ENCODE measurements around the gene ZC3H12D. TPM values are rescaled to one million over a fixed set of nuclear protein-coding genes. Genes with fewer than 3 reads are reported as not detected.

Gene ZC3H12D
- total and polyA plus RNA-seq, 2 of the 8 experiments (the other 6 are each of a cell fraction or from before 2014, with no cell fraction given) = 0.05 to 0.07 TPM

- no peak overlapping the region for H3K18ac ChIP-seq (ENCODE audit: extremely low read depth, low read length)
- H4K91ac ChIP-seq (replicated peaks; ENCODE audit: insufficient read length, low read length) = no peak overlapping the region
- no peak for DNase-seq (ENCODE audit: low read depth in 1 of 2, low spot score in 2 of 2)
- no peaks in the 10 kb centered on the region for H3K9me3 ChIP-seq (ENCODE audit: insufficient read depth in 2 of 2, low read depth in 1 of 2, low read length in 1 of 2)
- no peak overlapping the region for H3K14ac ChIP-seq (ENCODE audit: insufficient read length)
- WGBS, 2 experiments (ENCODE audit: extremely low coverage in 1 of 2, insufficient coverage in 1 of 2, insufficient read length in 1 of 2, insufficient replicate concordance in 2 of 2, low coverage in 1 of 2, low lambda C conversion rate in 2 of 2, missing lambda C conversion rate in 1 of 2) = 77% methylated on average over 2 of the region's 2 CpGs; no CpG with 5 or more reads in 1 of the 2 experiments
- no peak overlapping the region for H3K4me3 ChIP-seq (ENCODE audit: extremely low read depth in 1 of 4, insufficient read depth in 2 of 4, low read depth in 3 of 4, low read length in 4 of 4)
- TF ChIP-seq TAF1 (IDR thresholded peaks at IDR 0.05; ENCODE audit: low read depth, low read length) = no peak
- peak; percentile 87 for TF ChIP-seq CEBPB (IDR thresholded peaks at IDR 0.05; ENCODE audit: low read depth, low read length)
- H3K79me2 ChIP-seq (ENCODE audit: control insufficient read depth in 1 of 2, insufficient read depth in 2 of 2, low read length in 2 of 2) = no peaks in the 10 kb centered on the region
- H2BK12ac ChIP-seq (ENCODE audit: low read depth, low read length) = no peak overlapping the region
- no peaks in the 10 kb centered on the region for H3K27me3 ChIP-seq (replicated peaks in 1 of 4; ENCODE audit: control insufficient read depth in 3 of 4, extremely low read depth in 1 of 4, insufficient read depth in 3 of 4, low read length in 3 of 4)
- H3K27ac ChIP-seq (ENCODE audit: low read depth, low read length) = no peak overlapping the region
- no peak overlapping the region for H4K5ac ChIP-seq (ENCODE audit: insufficient read length, low read depth, low read length)
- H3K23me2 ChIP-seq (ENCODE audit: low read depth, low read length) = no peaks in the 10 kb centered on the region
- no peaks in the 10 kb centered on the region for H3K79me1 ChIP-seq (ENCODE audit: low read depth, low read length)
- no peak overlapping the region for H2BK20ac ChIP-seq (ENCODE audit: low read length)
- CTCF ChIA-PET (ENCODE audit: partially characterized antibody) = interaction anchor here (1.0 to 1.8 kb wide), 3 partner anchors 12 to 23 kb away, joined by 3 to 7 read pairs (median 4); no protein-coding TSS in a partner anchor
- H3K4me1 ChIP-seq (replicated peaks in 1 of 4; ENCODE audit: control insufficient read depth in 3 of 4, insufficient read depth in 4 of 4, low read length in 3 of 4) = no peaks in the 10 kb centered on the region
- H3K4me2 ChIP-seq (ENCODE audit: insufficient read depth in 1 of 2, low read depth in 2 of 2, low read length in 2 of 2) = no peak overlapping the region
- no peak overlapping the region for H2AK5ac ChIP-seq (ENCODE audit: low read depth, low read length)
- H2BK120ac ChIP-seq (replicated peaks; ENCODE audit: low read depth, low read length) = no peak overlapping the region
- no peak for FAIRE-seq
- H3K56ac ChIP-seq (replicated peaks; ENCODE audit: insufficient read length, low read depth, low read length) = no peak overlapping the region
- no peak overlapping the region for H2BK15ac ChIP-seq (ENCODE audit: low read length)
- no peak overlapping the region for H3K4ac ChIP-seq (replicated peaks; ENCODE audit: insufficient read length, low read depth, low read length)
- H3K9ac ChIP-seq (replicated peaks in 1 of 4; ENCODE audit: extremely low read depth in 1 of 4, low read depth in 3 of 4, low read length in 3 of 4) = no peak overlapping the region
- H2AFZ ChIP-seq (ENCODE audit: low read length) = no peak overlapping the region
- H4K20me1 ChIP-seq (replicated peaks in 1 of 2; ENCODE audit: control insufficient read depth in 1 of 2, insufficient read depth in 2 of 2, low read length in 2 of 2) = no peaks in the 10 kb centered on the region
- H4K8ac ChIP-seq (ENCODE audit: extremely low read depth, insufficient read depth, low read length) = no peak overlapping the region
- POLR2A ChIA-PET (ENCODE audit: partially characterized antibody) = interaction anchor here (0.8 kb wide), 1 partner anchor 12 kb away, joined by 3 read pairs; no protein-coding TSS in a partner anchor
- no peak overlapping the region for H2BK5ac ChIP-seq (ENCODE audit: low read depth, low read length)
- H3K36me3 ChIP-seq (ENCODE audit: control insufficient read depth in 2 of 4, insufficient read depth in 4 of 4, low read length in 3 of 4) = peaks cover 0 to 10% (median 0%) of the 10 kb centered on the region in 4 experiments; a peak in 1 of 8 replicates
- H3K23ac ChIP-seq (ENCODE audit: insufficient read length) = no peak overlapping the region
These were observed 18.5 kb upstream of the ZC3H12D start for GRCh38 chr6:149503276-149503675.
